Activated CD4-positive, alpha-beta memory T cell treated with anti-CD3 and anti-CD28 coated beads for 36 hours (primary cell): ENCODE data around the gene MEP1B. TPM values are rescaled to one million over a fixed set of nuclear protein-coding genes. Genes with fewer than 3 reads are reported as not detected.

Experiments
- CTCF ChIA-PET: fragments of 350-600 bp; sonication (Branson Sonifier 250); formaldehyde crosslinking; loops from one replicate; lab custom pipeline; 2021; ENCODE audit warnings: antibody characterized with exemption, inconsistent platforms; lab: Charles Lee
- POLR2A ChIA-PET: fragments of 350-600 bp; sonication (Branson Sonifier 250); formaldehyde crosslinking; loops from one replicate; lab custom pipeline; 2021; ENCODE audit warnings: antibody characterized with exemption; lab: Charles Lee
- DNase-seq: peaks from one replicate; pipeline ENCODE4 v3.0.0-alpha.2; 2020
- H3K27ac Mint-ChIP-seq: one replicate; pipeline ENCODE4 v1.8.0; 2021; ENCODE audit warnings: mixed read lengths
- H3K27me3 Mint-ChIP-seq: one replicate; pipeline ENCODE4 v1.8.0; 2021; ENCODE audit warnings: mixed read lengths
- H3K36me3 Mint-ChIP-seq: one replicate; pipeline ENCODE4 v1.8.0; 2021; ENCODE audit warnings: mixed read lengths
- H3K4me1 Mint-ChIP-seq: one replicate; pipeline ENCODE4 v1.8.0; 2021; ENCODE audit warnings: low read depth, mixed read lengths
- H3K4me3 Mint-ChIP-seq: one replicate; pipeline ENCODE4 v1.8.0; 2021; ENCODE audit warnings: mild to moderate bottlenecking, mixed read lengths
- H3K9me3 Mint-ChIP-seq: one replicate; pipeline ENCODE4 v1.8.0; 2021; ENCODE audit warnings: mixed read lengths
- intact Hi-C: fragments of 100-400 bp; cut with micrococcal nuclease; formaldehyde crosslinking; loops from one replicate; pipeline ENCODE4 v1.15.1; 2023
- total RNA-seq, 2 experiments: library from RNA; stranded (reverse); gene quantifications; one replicate each; pipeline ENCODE4 v1.2.3, GENCODE V29; 2021

The MEP1B gene
- total RNA-seq, 2 experiments from 2014 or later, result 0.10 TPM; not detected in 1

DNA sequence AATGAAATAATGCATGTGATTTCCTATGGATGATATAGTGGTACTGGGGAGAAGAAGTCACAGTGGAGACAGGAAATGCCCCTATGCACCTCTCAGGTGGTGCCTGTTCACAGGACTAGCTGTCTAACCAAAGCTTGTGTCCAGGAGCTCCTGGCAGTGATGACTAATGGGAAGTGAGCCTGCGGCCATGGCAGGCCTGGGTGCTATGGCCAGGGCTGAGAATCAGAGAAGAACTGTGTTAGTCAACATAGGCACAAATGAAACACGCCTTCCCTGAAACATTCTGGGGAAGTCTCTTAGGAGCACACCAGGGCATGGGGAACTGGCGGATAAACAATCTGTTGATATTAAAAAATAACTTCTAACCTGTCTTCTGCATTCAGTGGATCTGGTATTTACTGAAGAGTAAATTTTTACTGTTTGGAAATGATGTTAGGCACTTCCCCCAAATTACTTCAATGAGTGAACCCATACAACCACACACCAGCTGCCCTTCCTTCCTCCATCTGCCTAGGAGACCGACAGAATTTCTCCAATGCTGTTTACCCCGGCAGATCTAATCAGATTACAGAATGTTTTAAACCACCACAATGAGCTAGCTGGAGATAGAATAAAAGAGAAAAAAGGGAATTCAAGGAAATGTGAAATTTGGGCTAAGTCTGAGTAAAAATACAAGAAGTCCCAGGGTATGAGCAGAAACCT, 67.4 kb downstream of the MEP1B start:
- Mint-ChIP-seq H3K9me3 (no peaks in the 10 kb centered on the region), H3K36me3 (no peaks in the 10 kb centered on the region), H3K4me1 (no peaks in the 10 kb centered on the region), H3K27ac (no peak overlapping the region), H3K27me3 (peaks cover 19% of the 10 kb centered on the region), H3K4me3 (no peak overlapping the region)
- CTCF ChIA-PET, result interaction anchor here (0.8 to 1.7 kb wide), 2 partner anchors 15 to 292 kb away, joined by 3 read pairs; no protein-coding TSS in a partner anchor
- intact Hi-C loops, result no loop called here
- no peak for DNase-seq
- POLR2A ChIA-PET, result no interaction called here

DNA sequence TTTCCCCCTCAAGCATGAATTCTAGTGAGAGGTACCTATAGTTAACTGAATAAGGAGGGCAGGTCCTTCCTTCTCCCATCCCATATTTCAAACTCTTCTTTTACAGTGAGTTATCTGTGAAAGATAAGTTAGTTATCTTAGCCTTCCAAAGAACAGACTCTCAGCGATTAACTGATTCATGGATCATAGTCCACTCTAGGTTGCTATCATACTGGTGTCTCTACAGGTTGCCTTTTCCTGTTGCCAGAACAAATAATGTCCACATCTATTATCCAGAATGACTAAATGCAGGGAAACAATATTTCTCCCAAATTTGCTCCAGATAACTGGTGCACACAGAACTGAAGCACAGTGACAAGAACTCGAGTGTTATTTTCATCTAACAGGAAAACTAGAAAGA, 68.3 kb downstream of the MEP1B start:
- ChIA-PET CTCF (no interaction called here), POLR2A (no interaction called here)
- DNase-seq, result no peak
- Mint-ChIP-seq H3K27me3 (peaks cover 17% of the 10 kb centered on the region), H3K36me3 (no peaks in the 10 kb centered on the region), H3K9me3 (no peaks in the 10 kb centered on the region), H3K27ac (no peak overlapping the region), H3K4me1 (no peaks in the 10 kb centered on the region), H3K4me3 (no peak overlapping the region)
- intact Hi-C loops, result no loop called here

DNA sequence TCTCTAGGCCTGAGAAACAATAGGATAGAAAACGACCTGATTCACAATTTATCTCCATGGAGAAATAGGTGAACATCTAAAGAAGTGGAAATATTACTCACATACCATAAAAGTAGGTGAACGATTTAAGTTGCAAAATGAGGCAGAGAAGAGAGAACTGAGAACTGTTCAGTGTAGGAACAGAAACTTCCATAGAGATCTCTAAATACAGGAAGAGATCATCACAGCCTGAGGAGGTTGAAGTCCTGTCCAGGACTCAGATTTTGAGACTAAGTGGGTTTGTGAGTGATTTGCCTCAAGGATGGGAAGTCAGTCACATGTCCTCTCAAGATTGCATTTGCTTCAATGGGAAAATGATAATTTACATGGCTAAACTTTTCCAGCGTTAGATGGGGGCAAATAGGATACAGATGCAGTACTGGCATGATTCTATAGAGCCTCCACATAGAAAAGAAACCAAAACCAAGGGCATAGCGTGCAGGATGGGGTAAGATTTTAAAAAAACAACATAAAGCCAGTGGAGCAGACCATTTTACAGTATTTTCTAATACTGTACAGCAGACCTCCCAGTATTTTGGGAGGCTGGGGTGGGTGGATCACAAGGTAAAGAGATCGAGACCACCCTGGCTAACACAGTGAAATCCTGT, 68.8 kb downstream of the MEP1B start:
- intact Hi-C loops, result no loop called here
- ChIA-PET CTCF (interaction anchor here (1.2 to 1.3 kb wide), 2 partner anchors 101 to 291 kb away, joined by 3 read pairs; no protein-coding TSS in a partner anchor), POLR2A (no interaction called here)
- Mint-ChIP-seq H3K27ac (no peak overlapping the region), H3K27me3 (peaks cover 16% of the 10 kb centered on the region), H3K4me1 (no peaks in the 10 kb centered on the region), H3K4me3 (no peak overlapping the region), H3K36me3 (no peaks in the 10 kb centered on the region), H3K9me3 (no peaks in the 10 kb centered on the region)
- DNase-seq, result no peak

DNA sequence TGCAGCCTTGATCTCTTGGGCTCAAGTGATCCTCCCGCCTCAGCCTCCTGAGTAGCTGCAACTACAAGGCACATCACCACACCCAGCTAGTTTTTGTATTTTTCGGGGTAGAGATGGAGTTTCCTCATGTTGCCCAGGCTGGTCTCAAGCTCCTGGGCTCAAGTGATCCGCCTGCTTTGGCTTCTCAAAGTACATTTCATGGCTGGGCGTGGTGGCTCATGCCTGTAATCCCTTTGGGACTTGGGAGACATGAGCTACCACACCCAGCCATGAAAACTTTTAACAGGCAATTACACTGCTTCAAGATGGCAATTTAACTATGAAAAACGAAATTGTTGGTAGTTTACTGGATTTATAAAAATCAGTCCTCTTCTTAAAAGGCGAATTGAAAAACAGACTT, 69.7 kb downstream of the MEP1B start:
- CTCF ChIA-PET, result interaction anchor here (1.2 to 1.3 kb wide), 2 partner anchors 102 to 290 kb away, joined by 3 read pairs; no protein-coding TSS in a partner anchor
- POLR2A ChIA-PET, result no interaction called here
- H3K27me3 Mint-ChIP-seq, result peaks cover 16% of the 10 kb centered on the region
- no peaks in the 10 kb centered on the region for H3K4me1 Mint-ChIP-seq
- H3K4me3 Mint-ChIP-seq, result no peak overlapping the region
- no peak for DNase-seq
- intact Hi-C loops, result no loop called here
- H3K36me3 Mint-ChIP-seq, result no peaks in the 10 kb centered on the region
- no peak overlapping the region for H3K27ac Mint-ChIP-seq
- H3K9me3 Mint-ChIP-seq, result no peaks in the 10 kb centered on the region

DNA sequence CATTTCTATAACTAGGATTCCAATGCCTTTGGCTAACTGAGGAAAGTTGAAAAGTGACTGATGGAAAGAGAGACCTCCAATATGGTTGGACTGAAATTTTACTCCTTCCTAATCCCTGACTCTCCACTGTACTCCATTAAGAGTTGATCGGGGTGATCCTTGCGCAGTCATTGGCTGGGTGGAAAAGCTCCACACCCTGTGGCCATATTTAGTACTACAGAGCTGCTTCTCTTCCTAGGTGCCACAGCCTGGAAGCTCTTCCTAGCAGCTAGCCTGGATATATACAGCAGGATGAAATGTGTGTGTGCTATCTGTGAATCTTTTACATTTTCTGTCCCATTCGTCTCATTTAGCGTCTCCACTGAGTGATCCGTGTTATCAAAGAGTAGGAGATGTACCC, 71.2 kb downstream of the MEP1B start:
- Mint-ChIP-seq H3K27ac (no peak overlapping the region), H3K4me1 (no peaks in the 10 kb centered on the region), H3K9me3 (no peaks in the 10 kb centered on the region), H3K36me3 (no peaks in the 10 kb centered on the region), H3K4me3 (no peak overlapping the region), H3K27me3 (peaks cover 12% of the 10 kb centered on the region)
- no peak for DNase-seq
- CTCF ChIA-PET, result interaction anchor here (0.9 kb wide), 1 partner anchor 28 kb away, joined by 3 read pairs; no protein-coding TSS in a partner anchor
- POLR2A ChIA-PET, result no interaction called here
- intact Hi-C loops, result no loop called here

DNA sequence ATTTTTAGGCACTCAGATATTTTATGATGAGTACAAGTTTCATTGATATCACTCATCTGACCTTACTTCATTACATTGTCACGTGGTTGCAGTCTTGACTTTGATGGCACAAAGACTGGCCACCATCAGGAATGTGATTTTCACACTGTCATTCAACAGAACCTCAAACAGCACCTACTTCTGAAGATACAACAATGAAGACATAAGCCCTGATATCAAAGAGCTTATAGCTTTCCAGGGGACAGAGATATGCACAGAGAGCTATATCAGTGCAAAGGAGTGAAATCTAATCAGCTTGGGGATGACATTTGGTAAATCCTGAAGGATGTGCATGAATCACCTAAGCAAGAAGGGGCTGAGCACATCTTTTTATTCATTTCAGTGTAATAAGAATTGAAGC, 72.3 kb downstream of the MEP1B start:
- Mint-ChIP-seq H3K36me3 (no peaks in the 10 kb centered on the region), H3K27me3 (peaks cover 9% of the 10 kb centered on the region), H3K27ac (no peak overlapping the region), H3K4me1 (no peaks in the 10 kb centered on the region), H3K9me3 (no peaks in the 10 kb centered on the region), H3K4me3 (no peak overlapping the region)
- ChIA-PET CTCF (no interaction called here), POLR2A (no interaction called here)
- intact Hi-C loops, result no loop called here
- DNase-seq, result no peak

DNA sequence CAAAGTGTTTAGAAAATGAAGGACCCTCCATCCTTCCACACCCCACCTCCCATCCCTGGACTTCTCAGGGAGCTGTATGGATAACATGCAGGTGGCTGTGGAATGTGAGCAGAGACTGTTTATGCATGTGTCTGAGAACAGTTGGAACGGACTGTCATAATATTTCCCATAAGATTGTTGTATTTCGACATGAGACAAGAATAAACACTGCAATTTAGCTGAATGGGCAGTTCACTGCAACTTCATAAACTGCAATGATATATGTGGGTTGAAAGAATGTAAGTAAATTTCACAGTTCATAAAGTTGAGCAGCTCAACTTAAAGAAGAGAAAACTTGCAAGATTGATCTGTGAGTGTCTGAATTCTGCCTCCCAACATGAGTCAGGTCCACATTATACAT, 74.6 kb downstream of the MEP1B start:
- ChIA-PET CTCF (no interaction called here), POLR2A (no interaction called here)
- Mint-ChIP-seq H3K36me3 (no peaks in the 10 kb centered on the region), H3K9me3 (no peaks in the 10 kb centered on the region), H3K27me3 (peaks cover 9% of the 10 kb centered on the region), H3K4me3 (no peak overlapping the region), H3K27ac (no peak overlapping the region), H3K4me1 (no peaks in the 10 kb centered on the region)
- no peak for DNase-seq
- intact Hi-C loops, result no loop called here

DNA sequence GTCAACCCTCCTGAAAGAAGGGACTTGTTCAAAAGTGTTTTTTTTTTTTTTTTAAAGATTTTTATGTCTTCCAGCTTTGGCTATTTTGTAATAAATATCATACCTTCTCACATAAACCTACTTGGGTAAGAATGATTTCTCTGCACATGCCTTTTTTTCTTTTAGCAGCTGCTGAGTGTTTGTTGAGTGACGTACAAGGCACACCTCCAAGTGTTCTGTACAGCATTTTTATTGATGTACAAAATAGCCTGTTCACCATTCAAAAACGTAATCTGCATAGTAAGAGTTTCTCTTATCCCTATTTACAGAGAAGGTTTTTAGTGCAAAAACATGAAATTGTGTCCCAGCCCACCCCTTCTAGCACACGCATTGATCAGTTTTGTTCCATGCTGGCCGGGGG, 77.6 kb downstream of the MEP1B start:
- no peak for DNase-seq
- H3K4me3 Mint-ChIP-seq, result no peak overlapping the region
- ChIA-PET CTCF (no interaction called here), POLR2A (no interaction called here)
- H3K27ac Mint-ChIP-seq, result no peak overlapping the region
- H3K4me1 Mint-ChIP-seq, result no peaks in the 10 kb centered on the region
- H3K36me3 Mint-ChIP-seq, result no peaks in the 10 kb centered on the region
- intact Hi-C loops, result no loop called here
- no peaks in the 10 kb centered on the region for H3K9me3 Mint-ChIP-seq
- H3K27me3 Mint-ChIP-seq, result peaks cover 3% of the 10 kb centered on the region

Other genes with a start within 250 kb of the MEP1B start
- gene TRAPPC8, start 246.9 kb upstream of the MEP1B start, total RNA-seq, result 10 to 100 TPM; 30.4 to 34.2 TPM
- gene RNF125, start 171.2 kb upstream of the MEP1B start, total RNA-seq, result 10 to 100 TPM; 36.8 to 37.6 TPM
- gene RNF138, start 98.2 kb upstream of the MEP1B start, total RNA-seq, result 10 to 100 TPM; 83.7 to 88.3 TPM